ENCODE results near the gene LBH. TPM values are rescaled to one million over a fixed set of nuclear protein-coding genes. Genes with fewer than 3 reads are reported as not detected.
A peak's percentile ranks its signal among the peaks of the same experiment; 100 is the strongest.

Gene LBH
- total and polyA plus RNA-seq, 10 donors: 48.7 to 178 (median 116) TPM

DNA sequence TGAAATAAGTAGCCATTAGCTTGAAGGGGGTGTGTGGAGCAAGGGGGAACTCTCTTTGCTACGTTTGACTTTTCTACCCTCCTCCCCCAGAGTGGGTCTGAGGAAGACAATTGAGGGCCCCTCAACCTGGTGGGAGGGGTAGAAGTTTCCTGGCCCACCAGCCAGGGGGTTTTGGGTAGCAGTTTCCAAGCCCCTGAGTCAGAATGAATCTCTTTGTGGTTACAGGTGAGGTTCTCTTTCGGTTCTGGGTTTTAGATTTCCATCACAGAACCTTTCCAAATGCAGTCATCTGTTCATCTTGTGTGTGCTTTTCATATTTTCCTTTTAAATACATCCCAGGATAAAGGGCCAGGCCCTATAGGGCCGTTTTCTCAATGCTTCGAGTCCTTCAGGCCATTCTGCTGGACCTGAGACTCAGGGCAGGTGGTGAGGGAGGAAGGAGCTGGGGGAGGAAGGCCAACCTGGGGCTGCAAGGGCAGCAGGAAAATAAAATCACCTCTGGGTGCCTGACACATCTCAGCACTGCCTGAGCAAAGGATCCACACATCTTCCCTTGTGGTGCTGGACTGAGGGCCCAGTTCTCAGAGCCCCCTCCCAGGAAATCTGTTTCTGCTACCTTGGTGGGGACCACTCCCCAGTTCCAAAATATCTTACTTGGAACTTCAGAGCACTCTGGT is 4.7 kb downstream of the LBH start:
- DNase-seq: peak; percentile 37
- Histone ChIP-seq H3K4me1 (peaks cover 67 to 98% (median 85%) of the 10 kb centered on the region in 6 donors), H3K36me3 (peaks cover 0 to 67% (median 42%) of the 10 kb centered on the region in 6 donors), H3K27ac (peak overlapping the region; percentile 29 to 98 (median 80)), H3K9me3 (no peaks in the 10 kb centered on the region), H3K27me3 (replicated peaks in 1 of 7) (peaks cover 0 to 21% (median 0%) of the 10 kb centered on the region in 7 donors), H3K4me3 (peak overlapping the region in 3 of 8 donors; percentile 73 to 79 (median 77))
- 51 to 67% (median 64%) methylated on average over 4 of the region's 4 CpGs for WGBS, 5 donors
- intact Hi-C loops (cut with DNase I; ENCODE audit: low total_unique reads): loop anchor here (10.0 kb wide), 1 partner anchor 99 kb away; no protein-coding TSS in a partner anchor
- TF ChIP-seq POLR2AphosphoS5 (IDR thresholded peaks at IDR 0.05): no peak
- no peak for TF ChIP-seq CTCF (IDR thresholded peaks at IDR 0.05 in 8 of 11, conservative IDR thresholded peaks at IDR 0.05 in 3 of 11)
- no peak for TF ChIP-seq POLR2A (IDR thresholded peaks at IDR 0.05)

- intact Hi-C loops (cut with DNase I; ENCODE audit: low total_unique reads): loop anchor here (10.0 kb wide), 1 partner anchor 98 kb away; no protein-coding TSS in a partner anchor
- DNase-seq: peak; percentile 58
Observed at GRCh38 chr2:30236591-30237238, 5.4 kb downstream of the LBH start.

DNA sequence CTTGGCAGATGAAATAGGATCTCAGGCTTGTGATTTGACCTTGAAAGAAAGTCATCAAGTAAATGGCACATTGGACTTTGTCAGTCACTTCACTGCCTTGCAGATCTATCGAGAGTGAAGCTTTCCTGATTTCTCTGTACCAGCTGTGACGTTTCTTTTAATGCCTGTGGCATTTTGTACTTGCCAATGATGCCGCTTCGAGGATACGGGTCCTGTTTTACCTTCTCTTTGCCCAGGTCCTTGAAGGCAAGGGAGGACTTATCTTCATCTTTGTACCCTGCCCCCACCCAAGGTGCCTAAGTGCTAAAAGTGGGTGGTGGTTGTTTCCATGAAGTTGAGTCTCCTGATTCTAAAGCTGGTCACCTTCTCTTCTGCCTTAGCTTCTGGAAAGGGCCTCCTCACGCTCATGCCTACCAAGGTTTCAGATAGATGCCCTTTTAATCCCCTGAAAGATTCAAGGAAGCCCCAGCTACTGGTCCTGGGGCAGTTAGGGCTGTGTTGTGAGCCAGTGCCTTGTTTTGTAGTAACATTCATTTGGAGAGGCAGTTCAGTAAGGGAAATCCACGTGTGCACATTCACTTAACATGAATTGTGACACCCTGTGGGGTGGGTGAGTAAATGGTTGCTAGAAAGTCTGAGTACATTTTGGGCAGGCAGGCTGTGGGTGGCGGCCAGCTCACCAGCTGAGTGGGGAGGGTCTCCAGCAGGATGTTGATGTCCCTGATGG is 6.1 kb downstream of the LBH start:
- H3K9me3 ChIP-seq: no peaks in the 10 kb centered on the region
- peaks cover 0 to 7% (median 0%) of the 10 kb centered on the region in 7 donors for H3K27me3 ChIP-seq (replicated peaks in 1 of 7)
- no peak for TF ChIP-seq CTCF (IDR thresholded peaks at IDR 0.05 in 8 of 11, conservative IDR thresholded peaks at IDR 0.05 in 3 of 11)
- peak in 1 of 3 donors; percentile 15 for TF ChIP-seq POLR2AphosphoS5 (IDR thresholded peaks at IDR 0.05)
- WGBS, 5 donors: 69 to 79% (median 72%) methylated on average over 8 of the region's 8 CpGs
- DNase-seq: peak; percentile 62
- peaks cover 75 to 100% (median 96%) of the 10 kb centered on the region in 6 donors for H3K4me1 ChIP-seq
- intact Hi-C loops (cut with DNase I; ENCODE audit: low total_unique reads): loop anchor here (10.0 kb wide), 1 partner anchor 97 kb away; no protein-coding TSS in a partner anchor
- peak overlapping the region in 7 of 8 donors; percentile 44 to 98 (median 95) for H3K27ac ChIP-seq
- H3K36me3 ChIP-seq: peaks cover 0 to 81% (median 47%) of the 10 kb centered on the region in 6 donors
- peak overlapping the region in 1 of 8 donors; percentile 79 for H3K4me3 ChIP-seq

More at GRCh38 chr2:30236591-30237238, 5.4 kb downstream of the LBH start:
- TF ChIP-seq POLR2A (IDR thresholded peaks at IDR 0.05) (no peak), POLR2AphosphoS5 (IDR thresholded peaks at IDR 0.05) (peak in 1 of 3 donors; percentile 55), CTCF (IDR thresholded peaks at IDR 0.05 in 8 of 11, conservative IDR thresholded peaks at IDR 0.05 in 3 of 11) (no peak)
- peaks cover 0 to 75% (median 46%) of the 10 kb centered on the region in 6 donors for H3K36me3 ChIP-seq
- H3K27ac ChIP-seq: peak overlapping the region; percentile 29 to 98 (median 80)
- H3K4me1 ChIP-seq: peaks cover 69 to 99% (median 89%) of the 10 kb centered on the region in 6 donors
- peaks cover 0 to 14% (median 0%) of the 10 kb centered on the region in 7 donors for H3K27me3 ChIP-seq (replicated peaks in 1 of 7)
- H3K9me3 ChIP-seq: no peaks in the 10 kb centered on the region
- peak overlapping the region in 3 of 8 donors; percentile 7 to 79 (median 73) for H3K4me3 ChIP-seq
- WGBS, 5 donors: 76 to 80% (median 78%) methylated on average over 7 to 8 of the region's 8 CpGs
